ENCODE measurements around the gene KLHL22.
A peak's percentile ranks its signal among the peaks of the same experiment; 100 is the strongest.
"Not testable (repeated sequence)": the region's sequence is repeated elsewhere in the genome, so short reads cannot be mapped to it uniquely, and the experiment has no call there.

KLHL22 gene

GRCh38 chr22:20498913-20499312, 3.3 kb upstream of the KLHL22 start:
- no peak for DNase-seq

DNA sequence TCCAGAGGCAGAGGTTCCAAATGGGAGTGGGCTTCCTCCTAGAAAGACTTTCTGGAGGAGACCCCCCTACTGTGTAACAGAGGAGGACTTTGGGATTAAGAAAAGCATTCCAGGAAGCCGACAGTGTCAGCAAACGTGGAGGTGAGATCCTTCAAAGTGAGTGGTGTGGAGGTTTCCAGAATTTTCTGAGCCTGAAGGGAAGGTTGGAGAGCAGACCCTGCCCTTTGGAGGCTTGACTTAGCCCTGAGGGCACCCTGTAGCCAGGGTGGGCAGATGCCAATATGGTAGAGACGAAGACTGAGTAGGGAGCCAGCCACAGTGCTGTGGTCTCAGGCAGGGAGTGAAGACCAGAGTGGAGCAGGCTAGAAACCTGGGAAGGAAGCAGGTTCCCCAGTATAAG, 1.8 kb upstream of the KLHL22 start:
- no peak for DNase-seq

- peak; percentile 86 for DNase-seq
Observed at GRCh38 chr22:20495861-20496681, 476 bp upstream of the KLHL22 start.

DNA sequence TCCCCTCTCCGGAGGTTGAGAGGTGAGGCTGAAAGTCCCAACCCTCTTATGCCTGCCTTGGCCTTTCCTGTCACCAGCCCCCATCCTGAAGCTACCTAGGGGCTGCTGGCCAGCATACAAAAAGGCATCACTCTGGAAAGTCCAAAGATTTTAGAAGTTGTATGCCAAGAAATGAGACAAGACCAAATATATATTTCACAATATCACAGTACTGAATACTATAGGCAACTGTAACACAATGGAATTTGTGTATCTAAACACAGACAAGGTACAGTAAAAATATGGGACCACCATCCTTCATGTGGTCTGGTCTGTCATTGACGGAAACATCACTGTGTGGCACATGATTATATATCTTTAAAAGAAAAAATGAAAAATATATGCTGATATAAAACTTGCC, 4.2 kb downstream of the KLHL22 start:
- DNase-seq, result no peak

- DNase-seq, result no peak
Observed at GRCh38 chr22:20490941-20491307, 4.7 kb downstream of the KLHL22 start.

GRCh38 chr22:20490183-20490940, 5.2 kb downstream of the KLHL22 start:
- no peak for DNase-seq

GRCh38 chr22:20488946-20489345, 6.6 kb downstream of the KLHL22 start:
- DNase-seq, result no peak

DNA sequence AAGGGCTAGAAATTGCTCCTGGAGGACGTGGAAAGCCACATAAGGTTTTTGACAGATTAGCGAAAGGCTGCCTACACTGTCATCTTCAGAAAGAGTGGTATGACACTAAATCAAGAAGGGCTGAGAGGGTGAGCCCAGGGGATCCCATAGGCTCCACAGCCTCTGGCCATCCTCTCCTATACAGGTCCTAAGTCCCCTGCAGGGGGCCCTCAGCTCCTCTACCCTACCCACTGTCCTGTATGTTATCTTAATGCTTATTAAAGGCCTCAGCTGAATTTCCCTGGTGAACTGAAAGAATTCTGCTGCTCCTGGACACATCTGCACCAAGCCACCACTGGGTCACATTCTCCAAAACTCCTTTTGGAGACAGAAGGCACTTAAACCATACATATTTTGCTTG, 7.9 kb downstream of the KLHL22 start:
- DNase-seq, result no peak

GRCh38 chr22:20486229-20486628, 9.4 kb downstream of the KLHL22 start:
- DNase-seq, result no peak

DNA sequence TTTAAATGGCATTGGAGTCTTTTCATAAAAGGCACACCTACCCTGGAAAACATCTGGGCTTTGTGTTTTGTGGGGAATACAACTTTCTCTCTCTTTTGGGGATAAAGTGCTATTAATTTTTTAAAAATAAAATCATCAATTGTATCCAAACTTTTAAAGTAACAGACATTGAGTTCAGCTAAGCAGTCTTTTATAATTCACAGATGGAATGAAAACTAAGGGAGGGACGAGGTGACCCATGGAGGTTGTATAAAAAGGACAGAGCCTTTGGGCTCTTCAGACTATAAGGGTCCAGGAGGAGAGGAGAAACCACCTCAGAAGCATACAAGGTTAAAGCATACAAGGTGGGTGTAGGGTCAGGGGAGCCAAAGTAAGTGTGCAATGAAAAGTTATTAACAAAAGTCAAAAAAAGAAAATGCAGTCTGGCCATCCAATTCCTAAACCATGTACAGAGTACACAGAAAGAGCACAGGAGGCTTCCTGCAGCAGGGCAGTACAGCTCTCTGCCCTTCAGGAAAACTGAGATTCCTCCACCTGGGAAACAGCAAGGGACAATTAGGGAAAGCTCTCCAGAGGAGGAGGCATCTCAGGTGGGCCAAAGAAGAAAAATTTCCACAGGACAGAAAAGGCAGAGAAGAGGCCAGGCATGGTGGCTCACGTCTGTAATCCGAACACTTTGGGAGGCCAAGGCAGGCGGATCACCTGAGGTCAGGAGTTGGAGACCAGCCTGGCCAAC, 10.5 kb downstream of the KLHL22 start:
- no peak for DNase-seq

- DNase-seq, result no peak
Observed at GRCh38 chr22:20483771-20484170, 11.8 kb downstream of the KLHL22 start.

GRCh38 chr22:20483143-20483506, 12.5 kb downstream of the KLHL22 start:
- not testable (repeated sequence) for DNase-seq

- DNase-seq, result no peak
Observed at GRCh38 chr22:20479612-20480196, 15.9 kb downstream of the KLHL22 start.

DNA sequence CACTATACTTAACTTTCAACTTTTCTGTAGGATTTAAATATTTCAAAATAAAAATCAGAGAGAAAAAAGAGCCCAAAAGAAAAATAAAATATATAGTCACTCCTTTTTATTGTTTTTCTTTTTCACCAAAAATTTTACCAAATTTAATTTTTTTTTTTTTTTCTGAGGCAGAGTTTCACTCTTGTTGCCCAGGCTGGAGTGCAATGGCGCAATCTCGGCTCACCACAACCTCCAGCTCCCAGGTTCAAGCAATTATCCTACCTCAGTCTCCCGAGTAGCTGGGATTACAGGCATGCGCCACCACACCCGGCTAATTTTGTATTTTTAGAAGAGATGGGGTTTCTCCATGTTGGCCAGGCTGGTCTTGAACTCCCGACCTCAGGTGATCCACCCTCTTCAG, 17.5 kb downstream of the KLHL22 start:
- not testable (repeated sequence) for DNase-seq

DNA sequence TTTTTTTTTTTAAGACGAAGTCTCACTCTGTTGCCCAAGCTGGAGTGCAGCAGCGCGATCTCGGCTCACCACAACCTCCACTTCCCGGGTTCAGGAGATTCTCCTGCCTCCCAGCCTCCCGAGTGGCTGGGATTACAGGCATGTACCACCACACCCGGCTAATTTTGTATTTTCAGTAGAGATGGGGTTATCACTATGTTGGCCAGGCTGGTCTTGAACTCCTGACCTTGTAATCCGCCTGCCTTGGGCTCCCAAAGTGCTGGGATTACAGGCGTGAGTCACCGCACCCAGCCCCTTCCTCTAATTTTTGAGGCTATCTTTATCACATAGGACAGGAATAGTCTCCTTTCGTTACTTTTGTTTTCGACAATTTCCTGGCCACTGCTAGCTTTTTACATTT, 20.0 kb downstream of the KLHL22 start:
- not testable (repeated sequence) for DNase-seq

DNA sequence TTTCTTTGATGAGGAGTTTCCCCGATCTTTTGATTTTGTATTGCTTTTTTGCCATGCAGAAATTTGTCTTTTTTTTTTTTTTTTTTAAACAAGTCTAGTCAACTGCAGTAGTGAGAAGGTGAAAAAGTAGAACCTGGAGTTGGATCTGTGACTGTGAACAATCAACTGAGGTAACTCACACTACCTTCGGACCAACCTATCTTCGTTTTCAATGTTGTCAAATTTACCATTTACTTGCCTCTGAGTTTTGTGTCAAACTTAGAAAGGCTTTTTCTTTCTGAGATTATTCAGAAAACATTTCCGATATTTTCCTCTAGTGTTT, 20.5 kb downstream of the KLHL22 start:
- no peak for DNase-seq

GRCh38 chr22:20472629-20473442, 22.8 kb downstream of the KLHL22 start:
- no peak for DNase-seq

DNA sequence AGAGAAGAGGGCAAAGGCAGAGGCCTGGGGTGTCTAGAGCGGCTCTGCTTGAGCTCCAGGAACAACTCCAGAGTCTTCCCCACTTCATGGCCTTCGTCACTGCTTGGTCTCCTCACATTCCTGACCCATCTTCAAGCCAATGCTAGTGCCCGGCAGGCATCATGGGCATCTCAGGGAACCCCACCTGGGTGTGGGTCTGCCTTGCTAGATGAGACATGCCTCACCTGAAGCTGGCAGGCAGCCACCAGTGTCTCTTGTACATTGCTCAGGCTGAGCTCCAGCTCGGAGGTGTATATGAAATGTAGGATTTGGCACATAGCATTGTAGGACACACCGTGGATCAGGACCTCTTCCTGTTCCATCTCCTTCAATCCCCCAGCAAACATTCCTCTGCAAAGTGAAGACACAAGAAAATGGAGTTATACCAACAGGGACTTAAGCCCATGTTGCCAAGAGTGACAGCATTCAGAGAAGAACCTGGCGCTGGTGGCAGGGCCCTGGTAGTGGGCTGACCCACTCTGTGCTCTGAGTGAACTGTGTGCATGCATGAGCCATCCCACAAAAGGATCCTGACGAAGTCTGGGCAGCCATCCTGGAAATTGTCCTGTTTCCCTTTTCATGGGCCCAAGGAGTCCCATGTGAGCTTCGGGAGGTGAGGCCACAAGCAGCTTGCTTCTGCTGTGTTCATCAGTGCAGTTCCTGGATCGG, 24.3 kb downstream of the KLHL22 start:
- DNase-seq, result no peak

DNA sequence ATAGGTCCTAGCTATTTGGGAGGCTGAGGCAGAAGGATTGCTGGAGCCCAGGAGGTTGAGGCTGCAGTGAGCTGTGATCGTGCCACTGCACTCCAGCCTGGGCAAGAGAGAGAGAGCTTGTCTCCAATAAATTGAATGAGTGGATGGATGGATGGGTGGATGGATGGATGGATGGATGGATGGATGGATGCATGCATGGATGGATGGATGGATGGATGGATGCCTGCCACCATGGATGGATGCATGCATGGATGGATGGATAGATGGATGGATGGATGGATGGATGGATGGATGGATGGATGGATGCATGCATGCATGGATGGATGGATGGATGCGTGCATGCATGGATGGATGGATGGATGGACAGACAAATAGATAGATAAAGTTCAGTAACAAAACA, 25.1 kb downstream of the KLHL22 start:
- DNase-seq, result not testable (repeated sequence)

DNA sequence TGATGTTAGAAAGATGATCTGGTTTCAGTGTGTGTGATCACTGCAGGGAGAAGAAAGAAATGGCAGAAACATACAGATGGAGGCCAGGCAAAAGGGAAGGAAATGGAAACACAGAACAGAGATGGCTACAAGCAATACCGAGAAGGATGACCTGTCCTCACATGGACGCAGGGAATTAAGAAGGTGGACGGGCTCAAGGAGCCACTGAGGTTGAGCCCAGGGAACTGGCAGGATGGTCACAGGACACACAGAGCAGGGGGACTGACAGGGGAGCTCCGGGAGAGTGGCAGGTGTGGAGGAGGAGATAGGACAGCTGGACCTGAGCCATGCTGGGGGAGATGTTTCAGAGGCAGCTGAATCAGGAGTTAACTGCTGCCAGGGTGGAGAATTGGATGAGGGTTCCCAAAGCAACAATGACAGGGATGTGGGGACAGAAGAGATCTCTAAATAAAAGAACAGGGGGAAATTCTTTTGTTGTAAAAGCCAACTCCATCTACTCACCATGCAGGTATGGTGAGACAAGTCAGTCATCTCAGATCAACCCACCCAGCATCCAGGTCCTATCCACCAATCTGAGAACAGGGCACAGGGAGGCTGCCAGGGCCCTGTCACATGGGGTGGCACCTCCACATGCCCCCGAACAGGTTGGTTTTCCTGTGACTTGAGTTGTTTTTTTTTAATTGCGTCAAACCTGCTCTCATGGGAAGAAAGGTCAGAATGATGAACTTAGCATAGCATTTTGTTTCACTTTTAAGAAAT, 26.3 kb downstream of the KLHL22 start:
- DNase-seq, result no peak
